WERI-Rb-1 (cell line): ENCODE results near the gene INSR.

Source experiments
- DNase-seq: peaks from one replicate; pipeline ENCODE4 v3.0.0-alpha.2; 2020
- H3K27ac ChIP-seq: fragments of 250-450 bp; sonication (Bioruptor Pico); 2 replicates; pipeline ENCODE4 v1.5.1; 2020; ENCODE audit warnings: mild to moderate bottlenecking, moderate library complexity
- H3K27me3 ChIP-seq: fragments of 250-450 bp; sonication (Bioruptor Pico); 2 replicates; pipeline ENCODE4 v1.5.1; 2021; ENCODE audit warnings: mild to moderate bottlenecking, low read depth, moderate library complexity; ENCODE audit not compliant: insufficient read depth, severe bottlenecking
- H3K36me3 ChIP-seq: fragments of 250-450 bp; sonication (Bioruptor Pico); 2 replicates; pipeline ENCODE4 v1.5.1; 2020; ENCODE audit warnings: mild to moderate bottlenecking, moderate library complexity
- H3K4me3 ChIP-seq: 2 replicates; pipeline ENCODE4 v1.5.1; 2011; ENCODE audit warnings: low read depth, mild to moderate bottlenecking, control low read depth, low read length
- H3K9me3 ChIP-seq: fragments of 250-450 bp; sonication (Bioruptor Pico); 2 replicates; pipeline ENCODE4 v1.5.1; 2021; ENCODE audit warnings: mild to moderate bottlenecking, moderate library complexity; ENCODE audit not compliant: severe bottlenecking
- CTCF ChIP-seq: IDR thresholded peaks from 2 replicates; pipeline ENCODE4 v1.5.1; 2011; ENCODE audit warnings: low read depth, mild to moderate bottlenecking, control low read depth, inconsistent platforms, low read length

Gene INSR

GRCh38 chr19:7142771-7143170 is 151.4 kb downstream of the INSR start:
- H3K4me3 ChIP-seq, result no peak overlapping the region
- H3K27ac ChIP-seq, result no peak overlapping the region
- no peaks in the 10 kb centered on the region for H3K9me3 ChIP-seq
- H3K36me3 ChIP-seq, result peaks cover 35% of the 10 kb centered on the region
- no peaks in the 10 kb centered on the region for H3K27me3 ChIP-seq
- DNase-seq, result no peak
- TF ChIP-seq CTCF, result no peak

DNA sequence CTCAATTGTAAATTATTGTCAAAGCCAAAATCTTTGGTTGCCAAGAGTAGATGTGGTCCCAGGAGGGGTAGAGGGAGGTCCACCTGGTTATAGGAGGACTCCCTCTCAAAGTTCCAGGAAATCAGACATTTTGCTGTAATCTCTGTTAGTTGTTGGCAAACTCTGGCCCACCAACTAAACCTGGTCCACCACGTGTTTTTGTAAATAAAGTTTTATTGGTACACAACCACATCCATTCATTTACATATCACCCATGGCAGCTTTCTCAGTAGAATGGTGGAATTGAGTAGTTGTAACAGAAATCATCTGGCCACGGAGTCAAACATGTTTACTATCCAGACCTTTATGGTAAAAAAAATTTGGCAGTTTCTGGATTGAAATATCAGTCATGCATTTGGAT is 154.1 kb downstream of the INSR start:
- no peak overlapping the region for H3K4me3 ChIP-seq
- no peaks in the 10 kb centered on the region for H3K27me3 ChIP-seq
- H3K36me3 ChIP-seq, result peaks cover 39% of the 10 kb centered on the region
- no peak for TF ChIP-seq CTCF
- no peaks in the 10 kb centered on the region for H3K9me3 ChIP-seq
- H3K27ac ChIP-seq, result no peak overlapping the region
- DNase-seq, result no peak

DNA sequence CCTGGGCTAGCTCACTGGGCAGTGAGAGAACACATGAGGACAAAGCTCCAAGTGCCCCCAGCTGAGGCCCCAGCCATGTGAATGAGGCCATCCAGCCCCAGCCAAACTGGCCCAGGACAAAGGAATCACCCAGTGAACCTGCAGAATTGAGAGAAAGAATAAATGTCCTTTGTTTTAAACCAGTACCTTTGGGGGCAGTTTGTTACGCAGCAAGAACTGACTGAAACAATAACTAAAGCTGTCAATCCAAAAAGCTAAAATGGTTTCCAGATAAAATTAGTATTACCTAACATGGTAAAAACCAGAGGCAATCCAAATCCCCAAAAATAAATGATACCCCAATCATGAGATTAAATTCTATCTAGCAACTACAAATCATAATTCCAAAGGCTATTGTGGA is 155.1 kb downstream of the INSR start:
- no peaks in the 10 kb centered on the region for H3K9me3 ChIP-seq
- no peaks in the 10 kb centered on the region for H3K27me3 ChIP-seq
- DNase-seq, result no peak
- H3K4me3 ChIP-seq, result no peak overlapping the region
- peaks cover 39% of the 10 kb centered on the region for H3K36me3 ChIP-seq
- no peak overlapping the region for H3K27ac ChIP-seq
- TF ChIP-seq CTCF, result no peak

DNA sequence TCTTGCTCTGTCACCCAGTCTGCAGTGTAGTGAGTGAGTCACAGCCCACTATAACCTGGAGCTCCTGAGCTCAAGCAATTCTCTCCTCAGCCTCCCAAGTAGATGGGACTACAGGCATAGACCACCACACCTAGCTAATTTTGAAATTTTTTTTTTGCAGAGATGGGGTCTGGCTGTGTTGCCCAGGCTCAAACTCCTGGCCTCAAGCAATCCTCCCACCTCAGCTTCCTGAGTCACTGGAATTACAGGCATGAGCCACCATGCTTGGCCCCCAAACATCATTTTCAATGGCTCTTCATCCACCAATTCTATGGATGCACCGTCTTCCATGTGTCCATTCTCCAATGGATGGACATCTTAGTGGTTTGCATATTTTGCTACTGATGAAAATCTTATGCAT is 155.8 kb downstream of the INSR start:
- no peak for TF ChIP-seq CTCF
- no peaks in the 10 kb centered on the region for H3K27me3 ChIP-seq
- H3K9me3 ChIP-seq, result no peaks in the 10 kb centered on the region
- no peak overlapping the region for H3K27ac ChIP-seq
- no peak overlapping the region for H3K4me3 ChIP-seq
- no peak for DNase-seq
- peaks cover 39% of the 10 kb centered on the region for H3K36me3 ChIP-seq

DNA sequence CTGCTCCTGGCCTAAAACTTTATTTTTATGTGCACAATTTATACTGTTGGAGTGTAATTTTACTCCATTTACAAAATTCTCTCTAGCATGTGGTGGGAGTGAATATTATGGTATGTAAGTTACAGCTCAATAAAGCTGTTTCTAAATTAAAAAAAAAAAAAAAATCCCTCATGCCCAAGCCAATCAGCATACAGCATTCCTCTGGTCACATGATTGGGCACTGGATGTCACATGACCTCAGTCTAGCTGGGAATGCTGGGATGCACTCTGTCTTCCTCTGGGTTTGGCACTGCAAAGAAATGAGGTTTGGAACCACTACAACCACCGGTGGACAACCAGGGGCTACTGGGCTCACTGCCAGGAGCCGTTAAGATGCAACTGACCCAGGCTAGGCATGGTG is 157.1 kb downstream of the INSR start:
- no peak for TF ChIP-seq CTCF
- H3K36me3 ChIP-seq, result peaks cover 33% of the 10 kb centered on the region
- no peaks in the 10 kb centered on the region for H3K27me3 ChIP-seq
- no peak for DNase-seq
- no peaks in the 10 kb centered on the region for H3K9me3 ChIP-seq
- H3K27ac ChIP-seq, result no peak overlapping the region
- H3K4me3 ChIP-seq, result no peak overlapping the region

DNA sequence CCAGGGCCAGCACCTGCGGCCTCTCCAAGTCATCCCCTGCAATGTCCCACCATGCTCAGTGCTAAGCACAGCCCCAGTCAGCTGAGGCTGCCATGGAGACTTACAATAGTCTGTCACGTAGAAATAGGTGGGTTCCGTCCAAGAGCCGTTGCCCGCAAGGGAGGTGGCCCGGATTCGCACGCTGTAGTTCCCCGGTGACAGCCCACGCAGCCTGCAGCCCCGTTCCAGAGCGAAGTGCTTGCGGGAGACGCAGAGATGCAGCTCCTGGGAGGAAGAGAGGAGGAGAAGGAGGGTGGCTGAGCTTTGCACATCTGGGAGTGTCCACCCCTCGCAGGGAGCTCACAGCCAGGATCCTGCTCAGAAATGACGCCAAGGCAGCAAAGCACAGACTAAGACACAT is 162.2 kb downstream of the INSR start:
- no peak overlapping the region for H3K27ac ChIP-seq
- TF ChIP-seq CTCF, result no peak
- no peaks in the 10 kb centered on the region for H3K27me3 ChIP-seq
- DNase-seq, result no peak
- peaks cover 14% of the 10 kb centered on the region for H3K36me3 ChIP-seq
- H3K9me3 ChIP-seq, result no peaks in the 10 kb centered on the region
- no peak overlapping the region for H3K4me3 ChIP-seq
